NB4 (cell line): ENCODE results near the gene MCC.

Experiments used
- MYC ChIP-seq: IDR thresholded peaks from 2 replicates; pipeline ENCODE4 v1.6.1; 2011; ENCODE audit warnings: low read depth, low read length
- POLR2A ChIP-seq: IDR thresholded peaks from 2 replicates; pipeline ENCODE4 v1.6.1; 2011; ENCODE audit warnings: mild to moderate bottlenecking; ENCODE audit not compliant: insufficient read length; ENCODE audit errors: extremely low read depth
- TF ChIP-seq, protein P1 (sequence below): IDR thresholded peaks from one replicate; pipeline ENCODE4 v1.5.1; 2012; ENCODE audit warnings: low read depth, low read length
- TF ChIP-seq, protein P2 (sequence below): IDR thresholded peaks from 2 replicates; pipeline ENCODE4 v1.6.1; 2011; ENCODE audit warnings: low read depth, low read length

- TF ChIP-seq POLR2A (no peak), MYC (no peak)
- TF ChIP-seq, protein P1, sequence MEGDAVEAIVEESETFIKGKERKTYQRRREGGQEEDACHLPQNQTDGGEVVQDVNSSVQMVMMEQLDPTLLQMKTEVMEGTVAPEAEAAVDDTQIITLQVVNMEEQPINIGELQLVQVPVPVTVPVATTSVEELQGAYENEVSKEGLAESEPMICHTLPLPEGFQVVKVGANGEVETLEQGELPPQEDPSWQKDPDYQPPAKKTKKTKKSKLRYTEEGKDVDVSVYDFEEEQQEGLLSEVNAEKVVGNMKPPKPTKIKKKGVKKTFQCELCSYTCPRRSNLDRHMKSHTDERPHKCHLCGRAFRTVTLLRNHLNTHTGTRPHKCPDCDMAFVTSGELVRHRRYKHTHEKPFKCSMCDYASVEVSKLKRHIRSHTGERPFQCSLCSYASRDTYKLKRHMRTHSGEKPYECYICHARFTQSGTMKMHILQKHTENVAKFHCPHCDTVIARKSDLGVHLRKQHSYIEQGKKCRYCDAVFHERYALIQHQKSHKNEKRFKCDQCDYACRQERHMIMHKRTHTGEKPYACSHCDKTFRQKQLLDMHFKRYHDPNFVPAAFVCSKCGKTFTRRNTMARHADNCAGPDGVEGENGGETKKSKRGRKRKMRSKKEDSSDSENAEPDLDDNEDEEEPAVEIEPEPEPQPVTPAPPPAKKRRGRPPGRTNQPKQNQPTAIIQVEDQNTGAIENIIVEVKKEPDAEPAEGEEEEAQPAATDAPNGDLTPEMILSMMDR = no peak
- TF ChIP-seq, protein P2, sequence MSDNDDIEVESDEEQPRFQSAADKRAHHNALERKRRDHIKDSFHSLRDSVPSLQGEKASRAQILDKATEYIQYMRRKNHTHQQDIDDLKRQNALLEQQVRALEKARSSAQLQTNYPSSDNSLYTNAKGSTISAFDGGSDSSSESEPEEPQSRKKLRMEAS = no peak
Measured at GRCh38 chr5:113114559-113114958, 373.7 kb downstream of the MCC start.
